Mesenchymal stem cell (in vitro differentiated cells and primary cell): ENCODE measurements around the gene RYR2.

Experiments
- DNase-seq: peaks from one replicate; pipeline ENCODE4 v3.0.0-alpha.2; 2013
- H2AFZ ChIP-seq: one replicate; pipeline ENCODE4 v1.6.1; 2013; ENCODE audit warnings: low read depth, mild to moderate bottlenecking, control low read depth, inconsistent platforms, low read length, moderate library complexity
- H2AK5ac ChIP-seq: 2 replicates; pipeline ENCODE4 v1.6.1; 2013; ENCODE audit warnings: low read length, moderate library complexity, mild to moderate bottlenecking, inconsistent platforms; ENCODE audit not compliant: severe bottlenecking
- H2BK120ac ChIP-seq: one replicate; pipeline ENCODE4 v1.6.1; 2013; ENCODE audit warnings: low read depth, mild to moderate bottlenecking, inconsistent platforms, low read length, moderate library complexity
- H2BK12ac ChIP-seq, 2 experiments: one replicate each; pipeline ENCODE4 v1.6.1; 2013; ENCODE audit warnings: inconsistent platforms in 2 of 2, low read length in 2 of 2, mild to moderate bottlenecking in 2 of 2, moderate library complexity in 2 of 2, control low read depth in 1 of 2
- H2BK15ac ChIP-seq: one replicate; pipeline ENCODE4 v1.6.1; 2013; ENCODE audit warnings: mild to moderate bottlenecking, low read depth, inconsistent platforms; ENCODE audit not compliant: poor library complexity, severe bottlenecking
- H2BK5ac ChIP-seq: 2 replicates; pipeline ENCODE4 v1.6.1; 2013; ENCODE audit warnings: low read depth, mild to moderate bottlenecking, low read length, control low read depth, inconsistent platforms; ENCODE audit not compliant: poor library complexity, severe bottlenecking
- H3K14ac ChIP-seq, 2 experiments: one replicate each; pipeline ENCODE4 v1.6.1; 2013; ENCODE audit warnings: inconsistent platforms in 2 of 2, low read length in 2 of 2, control low read depth in 1 of 2, mild to moderate bottlenecking in 1 of 2, moderate library complexity in 1 of 2
- H3K18ac ChIP-seq, 2 experiments: one replicate each; pipeline ENCODE4 v1.6.1; 2013; ENCODE audit warnings: inconsistent platforms in 2 of 2, low read length in 2 of 2, control low read depth in 1 of 2, low read depth in 1 of 2, mild to moderate bottlenecking in 1 of 2
- H3K23ac ChIP-seq, 2 experiments: one replicate each; pipeline ENCODE4 v1.6.1; 2013; ENCODE audit warnings: inconsistent platforms in 2 of 2, low read length in 2 of 2, mild to moderate bottlenecking in 2 of 2, moderate library complexity in 2 of 2, control low read depth in 1 of 2
- H3K27ac ChIP-seq: 2 replicates; pipeline ENCODE4 v1.5.1; 2013; ENCODE audit warnings: mild to moderate bottlenecking, moderate library complexity, low read length, control low read depth, inconsistent platforms; ENCODE audit not compliant: poor library complexity, severe bottlenecking
- H3K27me3 ChIP-seq, 2 experiments: 2 replicates each; pipeline versions ENCODE4 v1.6.1 to v1.7.0; 2013; ENCODE audit warnings: low read length in 2 of 2, mild to moderate bottlenecking in 2 of 2, moderate library complexity in 2 of 2, control low read depth in 1 of 2, inconsistent platforms in 1 of 2; ENCODE audit not compliant: control insufficient read depth in 1 of 2, insufficient read depth in 1 of 2
- H3K36me3 ChIP-seq, 2 experiments: 2 replicates each; pipeline versions ENCODE4 v1.6.1 to v1.7.0; 2013; ENCODE audit warnings: low read length in 2 of 2, control low read depth in 1 of 2, inconsistent platforms in 1 of 2, low read depth in 1 of 2, mild to moderate bottlenecking in 1 of 2; ENCODE audit not compliant: insufficient read depth in 2 of 2, control insufficient read depth in 1 of 2
- H3K4ac ChIP-seq, 2 experiments: one replicate each; pipeline ENCODE4 v1.6.1; 2013; ENCODE audit warnings: inconsistent platforms in 2 of 2, low read length in 2 of 2, mild to moderate bottlenecking in 2 of 2, moderate library complexity in 2 of 2, control low read depth in 1 of 2, low read depth in 1 of 2
- H3K4me1 ChIP-seq: 2 replicates; pipeline ENCODE4 v1.6.1; 2013; ENCODE audit warnings: low read depth, low read length, control low read depth; ENCODE audit not compliant: control insufficient read depth, insufficient read depth
- H3K4me2 ChIP-seq: 2 replicates; pipeline ENCODE4 v1.6.1; 2013; ENCODE audit warnings: low read length, mild to moderate bottlenecking, inconsistent platforms; ENCODE audit not compliant: poor library complexity, severe bottlenecking
- H3K4me3 ChIP-seq, 2 experiments: 2 replicates each; pipeline versions ENCODE4 v1.5.1 to v1.7.0; 2013; ENCODE audit warnings: low read length in 2 of 2, mild to moderate bottlenecking in 2 of 2, control low read depth in 1 of 2, low read depth in 1 of 2; ENCODE audit not compliant: insufficient read depth in 1 of 2
- H3K79me1 ChIP-seq: replicated peaks from 2 replicates; pipeline ENCODE4 v1.6.1; 2013; ENCODE audit warnings: mild to moderate bottlenecking, control low read depth, low read length, inconsistent platforms; ENCODE audit not compliant: poor library complexity, severe bottlenecking
- H3K9ac ChIP-seq: 2 replicates; pipeline ENCODE4 v1.7.0; 2013; ENCODE audit warnings: mild to moderate bottlenecking, low read length, moderate library complexity
- H3K9me3 ChIP-seq: 2 replicates; pipeline ENCODE4 v1.7.0; 2013; ENCODE audit warnings: mild to moderate bottlenecking, low read length; ENCODE audit not compliant: control insufficient read depth
- H4K8ac ChIP-seq: one replicate; pipeline ENCODE4 v1.6.1; 2013; ENCODE audit warnings: inconsistent platforms, mild to moderate bottlenecking, low read length, moderate library complexity
- H4K91ac ChIP-seq: one replicate; pipeline ENCODE4 v1.6.1; 2013; ENCODE audit warnings: mild to moderate bottlenecking, low read length, inconsistent platforms
- WGBS: methylation state at CpG from one replicate; pipeline ENCODE4 v1.1.7; 2013; ENCODE audit warnings: mixed read lengths; 5-methylcytosine and 5-hydroxymethylcytosine counted together

Gene RYR2

GRCh38 chr1:237405912-237406311 lies 363.9 kb downstream of the RYR2 start:
- Histone ChIP-seq H3K4me1 (no peaks in the 10 kb centered on the region), H2AK5ac (no peak overlapping the region), H3K36me3 (no peaks in the 10 kb centered on the region), H2BK12ac (no peak overlapping the region), H4K8ac (no peak overlapping the region), H2BK5ac (no peak overlapping the region), H3K4me2 (no peak overlapping the region), H2BK15ac (no peak overlapping the region), H3K9ac (no peak overlapping the region), H4K91ac (no peak overlapping the region), H3K27ac (no peak overlapping the region), H3K27me3 (no peaks in the 10 kb centered on the region), H3K79me1 (no peaks in the 10 kb centered on the region), H3K18ac (no peak overlapping the region), H3K4me3 (no peak overlapping the region), H2AFZ (no peak overlapping the region), H3K9me3 (peaks cover 6% of the 10 kb centered on the region), H3K14ac (no peak overlapping the region), H3K23ac (no peak overlapping the region), H3K4ac (no peak overlapping the region), H2BK120ac (no peak overlapping the region)
- 24% methylated on average over 1 of the region's 3 CpGs for WGBS
- DNase-seq, result no peak

GRCh38 chr1:237411621-237412020 lies 369.6 kb downstream of the RYR2 start:
- Histone ChIP-seq H3K4me1 (no peaks in the 10 kb centered on the region), H3K14ac (no peak overlapping the region), H3K27me3 (no peaks in the 10 kb centered on the region), H3K36me3 (no peaks in the 10 kb centered on the region), H3K23ac (no peak overlapping the region), H2AFZ (no peak overlapping the region), H3K4me2 (no peak overlapping the region), H3K4ac (no peak overlapping the region), H2BK120ac (no peak overlapping the region), H3K9me3 (no peaks in the 10 kb centered on the region), H3K18ac (no peak overlapping the region), H3K27ac (no peak overlapping the region), H3K9ac (no peak overlapping the region), H2BK15ac (no peak overlapping the region), H2BK5ac (no peak overlapping the region), H3K4me3 (no peak overlapping the region), H2BK12ac (no peak overlapping the region), H2AK5ac (no peak overlapping the region), H3K79me1 (no peaks in the 10 kb centered on the region), H4K91ac (no peak overlapping the region), H4K8ac (no peak overlapping the region)
- WGBS, result 29% methylated on average over 1 of the region's 2 CpGs
- DNase-seq, result no peak

- DNase-seq, result no peak
- no peaks in the 10 kb centered on the region for H3K4me1 ChIP-seq
- H4K8ac ChIP-seq, result no peak overlapping the region
- H3K27ac ChIP-seq, result no peak overlapping the region
- H2AFZ ChIP-seq, result no peak overlapping the region
- H2BK12ac ChIP-seq, result no peak overlapping the region
- no peak overlapping the region for H3K18ac ChIP-seq
- WGBS, result 84% methylated on average over 9 of the region's 10 CpGs
- H3K36me3 ChIP-seq, result no peaks in the 10 kb centered on the region
- no peak overlapping the region for H3K4me3 ChIP-seq
- no peak overlapping the region for H3K9ac ChIP-seq
- H3K4ac ChIP-seq, result no peak overlapping the region
- H3K4me2 ChIP-seq, result no peak overlapping the region
- H2BK15ac ChIP-seq, result no peak overlapping the region
- H3K14ac ChIP-seq, result no peak overlapping the region
- H2BK120ac ChIP-seq, result no peak overlapping the region
- H2BK5ac ChIP-seq, result no peak overlapping the region
- H3K27me3 ChIP-seq, result no peaks in the 10 kb centered on the region
- H2AK5ac ChIP-seq, result no peak overlapping the region
- H3K9me3 ChIP-seq, result peaks cover 5% of the 10 kb centered on the region
- H4K91ac ChIP-seq, result no peak overlapping the region
- H3K79me1 ChIP-seq, result no peaks in the 10 kb centered on the region
- H3K23ac ChIP-seq, result no peak overlapping the region
These were observed 375.1 kb downstream of the RYR2 start for GRCh38 chr1:237416924-237417655.

GRCh38 chr1:237428809-237429208 lies 386.8 kb downstream of the RYR2 start:
- WGBS, result 93% methylated on average over 3 of the region's 4 CpGs

More at GRCh38 chr1:237428809-237429208, 386.8 kb downstream of the RYR2 start:
- Histone ChIP-seq H3K36me3 (no peaks in the 10 kb centered on the region), H2AK5ac (no peak overlapping the region), H3K4me1 (no peaks in the 10 kb centered on the region), H2BK5ac (no peak overlapping the region), H2BK120ac (no peak overlapping the region), H2BK12ac (no peak overlapping the region), H2AFZ (no peak overlapping the region), H3K18ac (no peak overlapping the region), H3K23ac (no peak overlapping the region), H4K91ac (no peak overlapping the region), H2BK15ac (no peak overlapping the region), H3K4me3 (no peak overlapping the region), H3K27me3 (no peaks in the 10 kb centered on the region), H3K9me3 (peaks cover 3% of the 10 kb centered on the region), H3K9ac (no peak overlapping the region), H4K8ac (no peak overlapping the region), H3K79me1 (no peaks in the 10 kb centered on the region), H3K27ac (no peak overlapping the region), H3K14ac (no peak overlapping the region), H3K4ac (no peak overlapping the region), H3K4me2 (no peak overlapping the region)
- DNase-seq, result no peak
